Measurements from ENCODE around the gene UMOD.

The UMOD gene

DNA sequence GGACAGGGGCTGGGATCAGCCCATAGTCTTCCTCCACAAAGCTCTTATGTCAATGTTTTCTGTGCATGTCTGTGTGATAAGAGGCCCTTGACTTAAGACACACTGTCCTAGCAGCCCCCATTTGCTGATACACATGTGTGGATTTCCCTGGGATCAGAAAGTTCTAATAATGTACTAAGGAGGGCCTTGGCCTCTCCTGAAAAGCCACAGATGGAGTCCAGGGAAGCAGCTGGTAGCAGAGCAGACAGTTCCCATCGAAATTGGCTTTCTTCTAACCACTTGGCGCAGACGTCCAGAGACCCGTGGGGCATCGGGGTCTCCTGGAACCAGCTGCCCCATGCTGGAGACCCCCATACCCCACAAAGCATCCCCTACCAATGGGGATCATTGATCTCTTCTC is 20.9 kb downstream of the UMOD start:
- TF ChIP-seq, protein P1, sequence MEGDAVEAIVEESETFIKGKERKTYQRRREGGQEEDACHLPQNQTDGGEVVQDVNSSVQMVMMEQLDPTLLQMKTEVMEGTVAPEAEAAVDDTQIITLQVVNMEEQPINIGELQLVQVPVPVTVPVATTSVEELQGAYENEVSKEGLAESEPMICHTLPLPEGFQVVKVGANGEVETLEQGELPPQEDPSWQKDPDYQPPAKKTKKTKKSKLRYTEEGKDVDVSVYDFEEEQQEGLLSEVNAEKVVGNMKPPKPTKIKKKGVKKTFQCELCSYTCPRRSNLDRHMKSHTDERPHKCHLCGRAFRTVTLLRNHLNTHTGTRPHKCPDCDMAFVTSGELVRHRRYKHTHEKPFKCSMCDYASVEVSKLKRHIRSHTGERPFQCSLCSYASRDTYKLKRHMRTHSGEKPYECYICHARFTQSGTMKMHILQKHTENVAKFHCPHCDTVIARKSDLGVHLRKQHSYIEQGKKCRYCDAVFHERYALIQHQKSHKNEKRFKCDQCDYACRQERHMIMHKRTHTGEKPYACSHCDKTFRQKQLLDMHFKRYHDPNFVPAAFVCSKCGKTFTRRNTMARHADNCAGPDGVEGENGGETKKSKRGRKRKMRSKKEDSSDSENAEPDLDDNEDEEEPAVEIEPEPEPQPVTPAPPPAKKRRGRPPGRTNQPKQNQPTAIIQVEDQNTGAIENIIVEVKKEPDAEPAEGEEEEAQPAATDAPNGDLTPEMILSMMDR (conservative IDR thresholded peaks at IDR 0.05; ENCODE audit: low read length) = no peak
- DNase-seq (ENCODE audit: low read depth) = no peak
- no peak overlapping the region for H3K4me3 ChIP-seq (ENCODE audit: low read length)

- H3K4me3 ChIP-seq (ENCODE audit: low read length) = no peak overlapping the region
- TF ChIP-seq, protein P1 (conservative IDR thresholded peaks at IDR 0.05; ENCODE audit: low read length) = no peak
- no peak for DNase-seq (ENCODE audit: low read depth)
Observed at GRCh38 chr16:20329392-20330138, 22.9 kb downstream of the UMOD start.

- DNase-seq (ENCODE audit: low read depth) = no peak
- no peak within 1 kb of the TSS for H3K4me3 ChIP-seq (ENCODE audit: low read length)
- TF ChIP-seq, protein P1 (conservative IDR thresholded peaks at IDR 0.05; ENCODE audit: low read length) = no peak
Observed at GRCh38 chr16:20327444-20328041, 25.0 kb downstream of the UMOD start, which contains the start of gene GP2. Gene GP2 (minus strand): TSS chr16:20327513. CDS start chr16:20326431, 1,082 bp downstream.

- no peak overlapping the region for H3K4me3 ChIP-seq (ENCODE audit: low read length)
- TF ChIP-seq, protein P1 (conservative IDR thresholded peaks at IDR 0.05; ENCODE audit: low read length) = no peak
- DNase-seq (ENCODE audit: low read depth) = no peak
Observed at GRCh38 chr16:20326321-20326720, 26.2 kb downstream of the UMOD start.

GRCh38 chr16:20325005-20325404 is 27.5 kb downstream of the UMOD start:
- TF ChIP-seq, protein P1 (conservative IDR thresholded peaks at IDR 0.05; ENCODE audit: low read length) = no peak
- no peak for DNase-seq (ENCODE audit: low read depth)
- no peak overlapping the region for H3K4me3 ChIP-seq (ENCODE audit: low read length)

- no peak overlapping the region for H3K4me3 ChIP-seq (ENCODE audit: low read length)
- DNase-seq (ENCODE audit: low read depth) = no peak
- TF ChIP-seq, protein P1 (conservative IDR thresholded peaks at IDR 0.05; ENCODE audit: low read length) = no peak
Observed at GRCh38 chr16:20323591-20324117, 28.9 kb downstream of the UMOD start.

DNA sequence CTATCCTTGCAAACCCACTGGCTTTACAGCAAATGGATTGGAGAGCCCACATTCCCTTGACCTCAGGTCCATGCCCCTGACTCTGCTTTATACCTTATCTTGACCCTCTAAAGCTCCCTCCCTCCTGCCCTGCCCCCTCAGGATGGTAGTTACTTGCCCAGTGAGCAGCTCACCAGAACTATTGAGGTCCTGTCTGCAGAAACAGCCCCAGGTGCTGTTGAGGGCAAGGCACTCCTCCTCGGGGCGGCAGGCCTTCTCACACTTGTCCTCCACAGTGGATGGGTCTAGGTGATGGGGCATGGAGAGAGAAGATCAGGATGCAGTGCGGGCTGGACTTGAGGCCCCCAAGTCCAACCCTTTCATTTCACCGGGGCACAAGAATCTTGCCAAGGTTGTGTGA is 29.8 kb downstream of the UMOD start:
- no peak for DNase-seq (ENCODE audit: low read depth)
- no peak overlapping the region for H3K4me3 ChIP-seq (ENCODE audit: low read length)
- TF ChIP-seq, protein P1 (conservative IDR thresholded peaks at IDR 0.05; ENCODE audit: low read length) = no peak

Measured in AG10803 (cell line).